Endothelial cell of umbilical vein (primary cell): Measurements from ENCODE around the gene GALNT10.

ENCODE experiments used
- MAX ChIP-seq: IDR thresholded peaks from 2 replicates; pipeline ENCODE4 v1.6.1; 2011; ENCODE audit not compliant: insufficient read depth, insufficient read length
- MYC ChIP-seq: IDR thresholded peaks from one replicate; pipeline ENCODE4 v1.6.1; 2011; ENCODE audit warnings: mild to moderate bottlenecking, low read depth, low read length
- POLR2A ChIP-seq: IDR thresholded peaks from 2 replicates; pipeline ENCODE4 v1.6.1; 2012; ENCODE audit warnings: low read depth, mild to moderate bottlenecking, control low read depth, low read length
- POLR2AphosphoS5 ChIP-seq: IDR thresholded peaks from 2 replicates; pipeline ENCODE4 v1.6.1; 2012; ENCODE audit warnings: low read depth, mild to moderate bottlenecking, control low read depth, low read length, moderate library complexity; ENCODE audit not compliant: insufficient read depth
- TF ChIP-seq, protein P1 (sequence below), 2 donors: IDR thresholded peaks; 1 replicate in 1 of 2; 2 replicates in 1 of 2; pipeline ENCODE4 v1.5.1; 2011; ENCODE audit warnings: low read length in 2 of 2, mild to moderate bottlenecking in 2 of 2, moderate library complexity in 2 of 2, control low read depth in 1 of 2, inconsistent platforms in 1 of 2, low read depth in 1 of 2; ENCODE audit not compliant: insufficient read depth in 1 of 2; ENCODE audit errors: extremely low read depth in 1 of 2

DNA sequence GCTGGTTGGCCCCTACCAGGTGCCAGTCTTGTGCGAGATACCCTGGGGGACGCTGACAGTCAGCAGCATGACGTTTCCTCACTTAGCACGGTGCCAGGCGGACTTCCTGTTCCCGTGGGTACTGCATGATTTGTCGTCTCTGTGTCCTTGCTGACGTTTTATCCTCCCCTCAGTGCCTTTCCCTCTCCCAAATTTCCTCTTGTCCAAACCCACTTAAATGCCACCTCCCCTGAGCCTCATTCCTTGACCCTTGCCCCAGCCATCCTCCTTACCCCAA is 194.6 kb downstream of the GALNT10 start:
- TF ChIP-seq POLR2A (no peak), MYC (no peak), POLR2AphosphoS5 (no peak), MAX (no peak)
- TF ChIP-seq, protein P1, sequence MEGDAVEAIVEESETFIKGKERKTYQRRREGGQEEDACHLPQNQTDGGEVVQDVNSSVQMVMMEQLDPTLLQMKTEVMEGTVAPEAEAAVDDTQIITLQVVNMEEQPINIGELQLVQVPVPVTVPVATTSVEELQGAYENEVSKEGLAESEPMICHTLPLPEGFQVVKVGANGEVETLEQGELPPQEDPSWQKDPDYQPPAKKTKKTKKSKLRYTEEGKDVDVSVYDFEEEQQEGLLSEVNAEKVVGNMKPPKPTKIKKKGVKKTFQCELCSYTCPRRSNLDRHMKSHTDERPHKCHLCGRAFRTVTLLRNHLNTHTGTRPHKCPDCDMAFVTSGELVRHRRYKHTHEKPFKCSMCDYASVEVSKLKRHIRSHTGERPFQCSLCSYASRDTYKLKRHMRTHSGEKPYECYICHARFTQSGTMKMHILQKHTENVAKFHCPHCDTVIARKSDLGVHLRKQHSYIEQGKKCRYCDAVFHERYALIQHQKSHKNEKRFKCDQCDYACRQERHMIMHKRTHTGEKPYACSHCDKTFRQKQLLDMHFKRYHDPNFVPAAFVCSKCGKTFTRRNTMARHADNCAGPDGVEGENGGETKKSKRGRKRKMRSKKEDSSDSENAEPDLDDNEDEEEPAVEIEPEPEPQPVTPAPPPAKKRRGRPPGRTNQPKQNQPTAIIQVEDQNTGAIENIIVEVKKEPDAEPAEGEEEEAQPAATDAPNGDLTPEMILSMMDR (IDR thresholded peaks at IDR 0.05; ENCODE audit: extremely low read depth in 1 of 2, insufficient read depth in 1 of 2, low read depth in 1 of 2, low read length in 2 of 2) = no peak
